ENCODE data around the gene PASK.

DNA sequence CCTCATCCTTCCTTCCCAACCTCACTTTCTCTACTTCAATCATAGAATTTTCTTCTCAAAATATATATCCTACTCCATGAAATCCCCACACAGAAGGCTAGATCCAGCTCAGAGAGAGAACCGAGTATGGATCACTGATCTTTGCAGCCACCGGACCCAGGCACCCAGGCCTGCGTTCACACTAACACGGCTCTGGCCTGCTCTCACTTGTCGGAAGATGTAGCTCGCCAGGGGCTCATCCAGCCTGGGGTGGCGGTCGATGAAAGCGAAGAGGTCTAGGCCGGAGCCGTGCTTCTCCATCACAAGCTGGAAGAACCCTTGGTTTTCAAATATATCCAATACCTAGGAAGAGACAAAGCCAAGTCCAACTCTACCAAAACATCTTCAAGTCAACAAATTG lies 34.4 kb downstream of the PASK start:
- TF ChIP-seq, protein P1, sequence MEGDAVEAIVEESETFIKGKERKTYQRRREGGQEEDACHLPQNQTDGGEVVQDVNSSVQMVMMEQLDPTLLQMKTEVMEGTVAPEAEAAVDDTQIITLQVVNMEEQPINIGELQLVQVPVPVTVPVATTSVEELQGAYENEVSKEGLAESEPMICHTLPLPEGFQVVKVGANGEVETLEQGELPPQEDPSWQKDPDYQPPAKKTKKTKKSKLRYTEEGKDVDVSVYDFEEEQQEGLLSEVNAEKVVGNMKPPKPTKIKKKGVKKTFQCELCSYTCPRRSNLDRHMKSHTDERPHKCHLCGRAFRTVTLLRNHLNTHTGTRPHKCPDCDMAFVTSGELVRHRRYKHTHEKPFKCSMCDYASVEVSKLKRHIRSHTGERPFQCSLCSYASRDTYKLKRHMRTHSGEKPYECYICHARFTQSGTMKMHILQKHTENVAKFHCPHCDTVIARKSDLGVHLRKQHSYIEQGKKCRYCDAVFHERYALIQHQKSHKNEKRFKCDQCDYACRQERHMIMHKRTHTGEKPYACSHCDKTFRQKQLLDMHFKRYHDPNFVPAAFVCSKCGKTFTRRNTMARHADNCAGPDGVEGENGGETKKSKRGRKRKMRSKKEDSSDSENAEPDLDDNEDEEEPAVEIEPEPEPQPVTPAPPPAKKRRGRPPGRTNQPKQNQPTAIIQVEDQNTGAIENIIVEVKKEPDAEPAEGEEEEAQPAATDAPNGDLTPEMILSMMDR (IDR thresholded peaks at IDR 0.05): no peak
- no peak for TF ChIP-seq POLR2A (IDR thresholded peaks at IDR 0.05)
